Right atrium auricular region (tissue), 2 donors: ENCODE data around the gene FRS2. TPM values are rescaled to one million over a fixed set of nuclear protein-coding genes. Genes with fewer than 3 reads are reported as not detected.
"Not testable (repeated sequence)": the region's sequence is repeated elsewhere in the genome, so short reads cannot be mapped to it uniquely, and the experiment has no call there.

Experiments
- DNase-seq: peaks from one replicate; pipeline ENCODE4 v3.0.0-alpha.2; 2019; ENCODE audit warnings: low spot score
- H3K27ac ChIP-seq, 2 donors: fragments of 200-600 bp; sonication (generic); 1 replicate in 1 of 2; 2 replicates in 1 of 2; pipeline ENCODE4 v1.5.1; 2016 to 2019
- H3K27me3 ChIP-seq, 2 donors: fragments of 200-600 bp; sonication (generic); one replicate each; pipeline versions ENCODE4 v1.5.1 to v1.6.0; 2017 to 2019
- H3K36me3 ChIP-seq: fragments of 200-600 bp; sonication (generic); one replicate; pipeline ENCODE4 v1.5.1; 2016
- H3K4me1 ChIP-seq, 2 donors: fragments of 200-600 bp; sonication (generic); one replicate each; pipeline versions ENCODE4 v1.5.1 to v1.6.0; 2017 to 2019
- H3K4me3 ChIP-seq, 2 donors: fragments of 200-600 bp; sonication (generic); 1 replicate in 1 of 2; 2 replicates in 1 of 2; pipeline ENCODE4 v1.5.1; 2017 to 2019; ENCODE audit warnings: mild to moderate bottlenecking in 1 of 2, moderate library complexity in 1 of 2
- H3K9me3 ChIP-seq, 2 donors: fragments of 200-600 bp; sonication (generic); one replicate each; pipeline ENCODE4 v1.5.1; 2019
- CTCF ChIP-seq, 2 donors: fragments of 200-600 bp; sonication (generic); IDR thresholded peaks; one replicate each; pipeline ENCODE4 v1.5.1; 2019; ENCODE audit warnings: antibody characterized with exemption in 2 of 2
- total RNA-seq, 2 donors: library from RNA; depleted of rRNA; stranded (reverse); fragments of >200 nt; gene quantifications; one replicate each; pipeline ENCODE4 v1.1.0, GENCODE V29; 2016

Gene FRS2
- total RNA-seq, 2 donors from 2014 or later = 25.9 to 32.5 TPM

- no peaks in the 10 kb centered on the region for H3K27me3 ChIP-seq
- no peaks in the 10 kb centered on the region for H3K9me3 ChIP-seq
- TF ChIP-seq CTCF (IDR thresholded peaks at IDR 0.05) = no peak
- H3K27ac ChIP-seq = no peak overlapping the region
- no peaks in the 10 kb centered on the region for H3K36me3 ChIP-seq
- no peak for DNase-seq
- H3K4me1 ChIP-seq = peaks cover 0 to 17% of the 10 kb centered on the region in 2 donors
- no peak overlapping the region for H3K4me3 ChIP-seq
Measured at GRCh38 chr12:69438539-69438938, 31.6 kb upstream of the FRS2 start.

GRCh38 chr12:69440016-69440415 lies 30.2 kb upstream of the FRS2 start:
- no peak overlapping the region for H3K4me3 ChIP-seq
- H3K36me3 ChIP-seq = no peaks in the 10 kb centered on the region
- H3K4me1 ChIP-seq = peaks cover 0 to 17% of the 10 kb centered on the region in 2 donors
- no peak overlapping the region for H3K27ac ChIP-seq
- TF ChIP-seq CTCF (IDR thresholded peaks at IDR 0.05) = no peak
- DNase-seq = no peak
- H3K27me3 ChIP-seq = no peaks in the 10 kb centered on the region
- H3K9me3 ChIP-seq = no peaks in the 10 kb centered on the region

DNA sequence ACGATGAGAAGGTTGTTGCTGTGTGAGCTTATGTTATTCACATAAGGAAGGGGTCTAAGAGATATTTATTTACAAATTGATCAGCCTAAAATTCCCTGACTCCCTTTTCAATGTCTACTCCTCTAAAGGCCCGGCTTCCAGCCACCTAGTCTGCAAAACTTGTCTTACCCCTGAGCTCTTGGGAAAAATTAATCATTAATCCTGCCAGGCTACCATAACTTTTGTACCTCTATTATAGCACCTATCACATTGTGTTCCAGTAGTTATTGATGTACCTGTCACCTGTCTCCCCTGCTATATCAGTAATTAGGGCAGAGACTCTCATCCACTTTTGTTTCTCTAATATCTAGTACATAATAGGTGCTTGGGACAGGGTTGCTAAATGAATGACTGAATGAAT lies 29.3 kb upstream of the FRS2 start:
- H3K9me3 ChIP-seq = no peaks in the 10 kb centered on the region
- H3K36me3 ChIP-seq = no peaks in the 10 kb centered on the region
- H3K27ac ChIP-seq = no peak overlapping the region
- no peak overlapping the region for H3K4me3 ChIP-seq
- no peak for DNase-seq
- peaks cover 0 to 13% of the 10 kb centered on the region in 2 donors for H3K4me1 ChIP-seq
- H3K27me3 ChIP-seq = no peaks in the 10 kb centered on the region
- no peak for TF ChIP-seq CTCF (IDR thresholded peaks at IDR 0.05)

DNA sequence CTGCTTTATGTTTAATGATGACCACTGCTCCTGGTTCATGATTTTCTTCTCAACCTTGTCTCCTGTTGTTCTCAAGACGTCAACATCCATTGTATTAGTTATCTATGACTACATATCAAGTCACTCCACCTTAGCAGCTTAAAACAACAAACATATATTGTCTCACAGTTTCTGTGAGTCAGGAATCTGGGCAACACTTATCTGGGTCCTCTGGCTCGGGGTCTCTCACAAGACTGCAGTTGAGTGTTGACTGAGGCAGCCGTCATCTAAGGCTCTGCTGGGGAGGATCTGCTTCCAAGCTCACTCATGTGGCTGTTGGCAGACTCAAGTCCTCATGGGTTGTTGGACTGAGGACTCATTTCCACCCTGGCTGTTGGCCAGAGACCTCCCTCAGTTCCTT lies 27.3 kb upstream of the FRS2 start:
- H3K27ac ChIP-seq = no peak overlapping the region

DNA sequence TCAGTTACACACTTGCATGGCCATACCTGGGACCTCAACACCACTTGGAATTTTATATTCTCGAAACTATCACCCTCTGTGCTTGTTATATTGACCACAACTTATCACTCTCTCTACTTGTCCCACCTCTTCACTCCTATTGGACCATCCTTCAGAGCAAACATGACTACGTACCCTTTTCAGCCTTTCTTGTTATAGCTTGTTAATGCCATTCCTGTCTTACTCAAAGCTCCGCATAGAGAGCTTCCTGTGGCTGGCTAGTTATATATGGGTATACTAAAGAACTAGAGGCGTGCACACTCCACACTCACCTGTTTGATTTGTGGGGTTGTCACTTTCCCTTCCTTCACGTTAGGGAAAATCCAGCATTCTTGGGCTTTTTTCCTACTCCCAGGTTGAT lies 26.3 kb upstream of the FRS2 start:
- no peak for TF ChIP-seq CTCF (IDR thresholded peaks at IDR 0.05)

More for the DNA sequence above, 27.3 kb upstream of the FRS2 start:
- no peak for DNase-seq
- no peak for TF ChIP-seq CTCF (IDR thresholded peaks at IDR 0.05)
- H3K4me3 ChIP-seq = no peak overlapping the region
- H3K27me3 ChIP-seq = no peaks in the 10 kb centered on the region
- H3K4me1 ChIP-seq = no peaks in the 10 kb centered on the region
- H3K36me3 ChIP-seq = no peaks in the 10 kb centered on the region
- no peaks in the 10 kb centered on the region for H3K9me3 ChIP-seq

DNA sequence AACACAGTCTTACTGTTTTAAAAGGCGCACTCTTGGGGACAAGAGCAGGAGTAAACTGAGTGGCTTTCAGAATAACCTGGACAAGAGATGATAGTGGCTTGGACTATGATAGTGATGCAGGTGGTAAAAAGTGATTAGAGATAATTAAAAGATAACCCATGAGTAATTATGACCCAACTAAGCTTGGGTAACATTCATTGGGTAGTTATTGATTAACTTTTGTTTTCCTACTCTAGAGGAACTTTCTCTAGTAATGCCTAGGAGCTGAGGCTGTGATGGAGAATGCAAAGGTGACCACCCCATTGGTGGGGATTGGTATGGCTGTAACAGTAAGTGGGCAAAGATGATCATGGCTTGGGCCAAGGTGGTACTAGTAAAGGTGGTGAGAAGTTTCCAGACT lies 22.3 kb upstream of the FRS2 start:
- TF ChIP-seq CTCF (IDR thresholded peaks at IDR 0.05) = no peak

More for the DNA sequence above, 26.3 kb upstream of the FRS2 start:
- Histone ChIP-seq H3K4me1 (no peaks in the 10 kb centered on the region), H3K27me3 (no peaks in the 10 kb centered on the region), H3K27ac (no peak overlapping the region), H3K4me3 (no peak overlapping the region), H3K9me3 (no peaks in the 10 kb centered on the region), H3K36me3 (no peaks in the 10 kb centered on the region)
- no peak for DNase-seq

DNA sequence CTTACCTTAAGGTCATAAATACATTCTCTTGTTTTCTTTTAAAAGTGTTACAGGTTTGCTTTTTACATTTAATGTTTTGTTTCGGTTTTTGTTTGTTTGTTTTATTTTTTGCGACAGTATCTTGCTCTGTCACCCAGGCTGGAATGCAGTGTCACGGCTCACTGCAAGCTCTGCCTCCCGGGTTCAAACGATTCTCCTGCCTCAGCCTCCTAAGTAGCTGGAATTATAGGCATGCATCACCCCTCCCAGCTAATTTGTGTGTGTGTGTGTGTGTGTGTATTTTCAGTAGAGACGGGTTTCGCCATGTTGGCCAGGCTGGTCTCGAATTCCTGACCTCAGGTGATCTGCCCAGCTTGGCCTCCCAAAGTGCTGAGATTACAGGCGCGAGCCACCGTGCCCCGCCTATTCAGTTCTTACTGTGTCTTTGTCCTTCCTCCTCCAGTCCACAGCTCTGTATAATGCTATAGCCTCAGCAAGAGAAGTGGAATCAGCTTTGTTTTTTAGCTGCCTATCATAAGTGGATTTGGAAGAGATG lies 17.5 kb upstream of the FRS2 start:
- H3K4me3 ChIP-seq, H3K27me3 ChIP-seq, H3K36me3 ChIP-seq, DNase-seq, H3K4me1 ChIP-seq, H3K9me3 ChIP-seq, H3K27ac ChIP-seq: not testable (repeated sequence)

More for the DNA sequence above, 22.3 kb upstream of the FRS2 start:
- Histone ChIP-seq H3K4me1 (no peaks in the 10 kb centered on the region), H3K9me3 (no peaks in the 10 kb centered on the region), H3K27ac (no peak overlapping the region), H3K4me3 (no peak overlapping the region), H3K36me3 (no peaks in the 10 kb centered on the region), H3K27me3 (no peaks in the 10 kb centered on the region)
- no peak for DNase-seq
